Measurements from ENCODE around the gene ACACB.

Gene ACACB

GRCh38 chr12:109222062-109222461, 105.7 kb downstream of the ACACB start:
- DNase-seq: no peak

GRCh38 chr12:109222496-109222895, 106.1 kb downstream of the ACACB start:
- no peak for DNase-seq

GRCh38 chr12:109223211-109223610, 106.8 kb downstream of the ACACB start:
- no peak for DNase-seq

- DNase-seq: no peak
Observed at GRCh38 chr12:109223868-109224267, 107.5 kb downstream of the ACACB start.

- DNase-seq: no peak
Observed at GRCh38 chr12:109228664-109229063, 112.3 kb downstream of the ACACB start.

- DNase-seq: no peak
Observed at GRCh38 chr12:109230193-109230592, 113.8 kb downstream of the ACACB start.

GRCh38 chr12:109232731-109233130, 116.3 kb downstream of the ACACB start:
- no peak for DNase-seq

GRCh38 chr12:109234012-109234411, 117.6 kb downstream of the ACACB start:
- no peak for DNase-seq

- no peak for DNase-seq
Observed at GRCh38 chr12:109236257-109236656, 119.9 kb downstream of the ACACB start.

- no peak for DNase-seq
Observed at GRCh38 chr12:109239179-109239578, 122.8 kb downstream of the ACACB start.

GRCh38 chr12:109239691-109240090, 123.3 kb downstream of the ACACB start:
- no peak for DNase-seq

- DNase-seq: no peak
Observed at GRCh38 chr12:109240365-109240764, 124.0 kb downstream of the ACACB start.

GRCh38 chr12:109241936-109242335, 125.5 kb downstream of the ACACB start:
- DNase-seq: no peak

GRCh38 chr12:109244073-109244472, 127.7 kb downstream of the ACACB start:
- no peak for DNase-seq

GRCh38 chr12:109246221-109246620, 129.8 kb downstream of the ACACB start:
- no peak for DNase-seq

- DNase-seq: no peak
Observed at GRCh38 chr12:109247831-109248654, 131.7 kb downstream of the ACACB start.

- no peak for DNase-seq
Observed at GRCh38 chr12:109250523-109250922, 134.1 kb downstream of the ACACB start.

GRCh38 chr12:109252799-109253198, 136.4 kb downstream of the ACACB start:
- DNase-seq: no peak

- no peak for DNase-seq
Observed at GRCh38 chr12:109253913-109254544, 137.6 kb downstream of the ACACB start.

- no peak for DNase-seq
Observed at GRCh38 chr12:109255377-109255776, 139.0 kb downstream of the ACACB start.

- DNase-seq: no peak
Observed at GRCh38 chr12:109256011-109256410, 139.6 kb downstream of the ACACB start.

GRCh38 chr12:109258201-109258600, 141.8 kb downstream of the ACACB start:
- DNase-seq: no peak

GRCh38 chr12:109258607-109259544, 142.5 kb downstream of the ACACB start:
- no peak for DNase-seq

All from NCI-H1092 (cell line).